Right lung (tissue), 5 donors: ENCODE data around the gene MTOR. TPM values are rescaled to one million over a fixed set of nuclear protein-coding genes. Genes with fewer than 3 reads are reported as not detected.

ENCODE experiments used
- DNase-seq, 2 donors: peaks; one replicate each; pipeline ENCODE4 v3.0.0-alpha.2; 2013
- polyA plus RNA-seq, 5 donors: library from polyadenylated mRNA; unstranded; fragments of 120-200 nt; gene quantifications; one replicate each; pipeline versions ENCODE4 v1.2.1 to v1.2.3, GENCODE V29; 2013; ENCODE audit warnings: inconsistent platforms in 1 of 5, low replicate concordance in 1 of 5; ENCODE audit not compliant: insufficient read length in 5 of 5, insufficient read depth in 1 of 5

MTOR gene
- polyA plus RNA-seq, 5 donors = 33.4 to 41.7 (median 35.4) TPM

- no peak for DNase-seq
These were observed 35.0 kb downstream of the MTOR start for GRCh38 chr1:11227106-11228077.

DNA sequence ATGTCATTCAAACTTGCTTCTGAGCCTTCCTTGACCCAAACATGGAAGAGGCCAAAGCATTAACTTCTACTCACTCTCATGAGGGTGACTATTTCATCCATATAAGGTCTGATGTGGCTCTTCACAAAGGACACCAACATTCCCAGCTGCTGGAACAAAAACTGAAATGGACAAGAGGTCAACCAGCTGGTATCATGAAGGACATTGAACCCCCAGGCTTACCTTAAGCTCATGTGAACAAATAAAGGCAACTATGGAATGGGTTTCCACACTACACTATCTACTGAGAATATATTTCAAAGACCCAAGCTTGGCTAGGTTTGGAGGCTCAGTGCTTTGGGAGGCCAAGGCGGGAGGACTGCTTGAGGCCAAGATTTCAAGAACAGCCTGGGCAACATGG is 46.3 kb downstream of the MTOR start:
- DNase-seq = no peak

DNA sequence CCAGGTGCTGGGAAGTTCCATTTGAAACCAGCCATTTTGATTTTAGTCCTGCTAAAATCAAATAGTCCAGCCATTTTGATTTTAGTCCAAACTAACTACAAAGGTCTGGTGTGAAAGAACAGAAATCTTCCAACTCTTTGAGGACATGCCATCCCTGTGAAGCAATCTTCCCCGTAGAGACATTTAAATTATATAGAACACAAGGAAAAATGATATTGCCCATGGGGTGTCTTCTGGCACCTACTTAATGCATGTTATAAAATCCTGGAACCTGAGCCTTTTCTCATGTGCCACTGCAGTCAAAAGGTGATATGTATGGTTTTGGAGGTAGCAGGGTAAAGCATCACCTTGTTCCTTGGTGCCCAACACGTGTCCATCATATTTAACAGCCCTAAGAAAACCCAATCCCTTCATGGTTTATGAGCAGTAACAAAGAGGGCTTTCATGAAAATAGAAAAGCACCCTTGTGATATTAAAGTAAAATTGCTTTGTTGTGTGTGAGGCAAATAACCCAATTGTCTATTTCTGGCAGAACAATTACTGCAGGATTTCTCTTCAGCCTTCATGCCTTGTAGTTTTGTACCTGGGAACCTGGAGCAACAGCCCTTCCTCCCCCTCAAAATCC is 46.9 kb downstream of the MTOR start:
- no peak for DNase-seq

- DNase-seq = no peak
These were observed 47.5 kb downstream of the MTOR start for GRCh38 chr1:11214698-11215380.

- DNase-seq = no peak
These were observed 50.3 kb downstream of the MTOR start for GRCh38 chr1:11211925-11212587.

DNA sequence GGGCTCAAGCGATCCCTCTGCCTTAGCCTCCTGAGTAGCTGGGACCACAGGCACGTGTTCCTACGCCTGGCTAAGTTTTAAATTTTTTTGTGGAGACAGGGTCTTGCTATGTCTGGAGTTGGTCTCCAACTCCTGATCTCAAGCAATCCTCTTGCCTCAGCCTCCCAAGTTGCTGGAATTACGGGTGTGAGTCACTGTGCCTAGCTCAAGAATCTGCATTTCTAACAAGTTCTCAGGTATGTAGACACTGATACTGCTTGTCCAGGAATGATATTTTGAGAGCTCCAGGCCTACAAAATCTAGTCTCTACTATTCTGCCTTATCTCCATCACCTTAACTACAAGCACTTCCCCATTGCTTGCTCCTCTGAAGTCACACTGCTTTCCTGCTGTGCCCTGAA is 50.9 kb downstream of the MTOR start:
- no peak for DNase-seq

- no peak for DNase-seq
These were observed 54.3 kb downstream of the MTOR start for GRCh38 chr1:11207898-11208611.

DNA sequence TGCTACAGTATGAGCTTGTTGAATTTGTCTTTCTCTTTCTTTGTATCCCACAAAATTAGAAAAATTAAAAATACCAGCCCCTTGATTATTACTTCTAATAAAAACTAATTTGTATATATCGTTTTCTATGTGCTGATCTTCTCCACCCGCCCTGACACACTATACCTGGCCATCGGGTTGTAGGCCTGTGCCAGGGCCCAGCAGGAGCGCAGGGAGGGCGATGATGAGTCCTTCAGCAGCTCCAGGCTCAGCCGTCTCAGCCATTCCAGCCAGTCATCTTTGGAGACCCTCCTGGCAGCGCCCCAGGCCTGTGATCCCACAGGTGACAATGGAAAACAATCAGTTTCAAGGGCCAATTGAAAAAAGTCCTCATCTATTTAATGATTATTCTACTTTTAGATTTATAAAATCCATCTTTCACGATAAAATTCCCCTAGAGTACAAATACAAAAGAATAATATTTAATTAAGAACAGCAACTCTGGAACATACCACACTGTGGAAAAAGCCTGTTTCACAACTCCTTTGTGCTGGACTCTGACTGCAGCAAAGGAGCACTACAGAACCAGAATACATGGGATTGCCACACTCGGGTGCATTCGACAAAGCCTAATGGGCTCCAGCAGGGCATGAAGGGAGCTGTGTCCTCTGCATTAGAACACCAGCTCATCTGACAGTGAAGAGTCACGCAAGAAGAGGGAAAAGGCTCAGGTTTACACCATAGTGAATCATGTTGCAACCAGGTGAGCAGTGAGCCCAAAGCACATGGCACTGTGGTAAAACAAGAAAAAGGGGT is 57.8 kb downstream of the MTOR start:
- DNase-seq = no peak

DNA sequence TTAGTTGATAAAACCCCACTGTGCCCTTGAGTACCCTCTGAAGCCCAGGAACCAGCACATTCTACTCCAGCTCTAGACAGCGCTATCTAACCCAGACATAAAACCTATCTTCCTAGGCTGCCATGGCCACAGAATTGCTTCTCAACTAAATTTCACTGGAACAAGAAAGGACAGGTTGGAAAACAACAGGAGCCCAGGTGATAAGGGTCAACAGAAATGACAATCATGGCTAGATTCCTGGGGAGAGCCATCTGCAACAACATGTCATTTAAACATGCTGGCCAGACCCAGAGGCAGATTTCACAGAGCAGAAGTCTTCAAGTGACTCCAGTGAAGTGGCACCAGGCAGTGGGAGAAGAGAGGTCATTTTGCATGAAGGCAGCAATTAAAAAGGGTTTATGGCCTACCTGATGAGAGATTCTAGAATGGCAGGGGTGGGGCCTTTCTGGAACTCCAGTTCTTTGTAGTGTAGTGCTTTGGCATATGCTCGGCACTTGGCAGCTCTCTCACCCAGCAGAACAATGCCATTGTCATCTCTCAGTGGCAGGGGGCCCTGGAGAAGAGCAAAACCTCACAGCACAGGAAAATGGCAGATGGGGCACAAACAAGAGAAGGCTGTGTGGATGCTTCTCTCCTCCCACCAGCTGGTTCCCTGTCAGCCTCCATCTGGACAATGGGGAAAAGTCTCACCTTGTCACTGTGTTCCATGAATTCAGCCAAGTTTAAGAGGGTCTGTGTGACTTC is 63.3 kb downstream of the MTOR start:
- no peak for DNase-seq

- DNase-seq = no peak
These were observed 64.1 kb downstream of the MTOR start for GRCh38 chr1:11198257-11198656.

DNA sequence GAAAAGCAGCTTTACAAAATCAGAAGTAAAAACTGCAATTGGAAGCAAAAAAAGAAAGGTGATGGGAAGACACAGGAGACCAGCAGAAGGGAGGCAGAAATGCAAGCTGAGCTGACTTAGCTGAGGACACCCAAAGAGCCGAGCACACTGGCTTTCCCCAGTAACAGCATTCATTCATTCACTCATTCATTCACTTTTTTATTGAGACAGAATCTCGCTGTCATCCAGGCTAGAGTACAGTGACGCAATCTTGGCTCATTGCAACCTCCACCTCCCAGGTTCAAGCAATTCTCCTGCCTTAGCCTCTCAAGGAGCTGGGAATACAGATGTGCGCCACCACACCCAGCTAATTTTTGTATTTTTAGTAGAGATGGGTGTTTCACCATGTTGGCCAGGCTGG is 65.0 kb downstream of the MTOR start:
- DNase-seq = no peak

- DNase-seq = no peak
These were observed 65.4 kb downstream of the MTOR start for GRCh38 chr1:11196945-11197344.

DNA sequence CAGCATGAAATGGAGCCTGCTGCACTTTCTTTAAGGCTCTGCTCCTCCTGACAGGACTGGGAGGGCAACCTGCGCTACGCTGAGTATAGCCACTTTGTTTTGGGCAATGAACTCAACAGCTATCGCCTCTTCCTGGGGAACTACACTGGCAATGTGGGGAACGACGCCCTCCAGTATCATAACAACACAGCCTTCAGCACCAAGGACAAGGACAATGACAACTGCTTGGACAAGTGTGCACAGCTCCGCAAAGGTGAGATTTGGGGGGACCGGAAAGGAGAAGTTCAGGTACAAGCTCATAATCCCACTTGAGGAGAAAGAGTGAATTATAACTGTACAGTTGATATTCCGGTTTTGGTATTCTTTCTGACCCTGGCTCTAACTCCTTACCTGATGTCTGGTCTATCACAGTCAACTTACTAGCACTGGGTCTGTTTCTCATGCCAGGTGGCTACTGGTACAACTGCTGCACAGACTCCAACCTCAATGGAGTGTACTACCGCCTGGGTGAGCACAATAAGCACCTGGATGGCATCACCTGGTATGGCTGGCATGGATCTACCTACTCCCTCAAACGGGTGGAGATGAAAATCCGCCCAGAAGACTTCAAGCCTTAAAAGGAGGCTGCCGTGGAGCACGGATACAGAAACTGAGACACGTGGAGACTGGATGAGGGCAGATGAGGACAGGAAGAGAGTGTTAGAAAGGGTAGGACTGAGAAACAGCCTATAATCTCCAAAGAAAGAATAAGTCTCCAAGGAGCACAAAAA is 67.8 kb downstream of the MTOR start:
- no peak for DNase-seq

GRCh38 chr1:11193376-11193775 is 69.0 kb downstream of the MTOR start:
- no peak for DNase-seq

- no peak for DNase-seq
These were observed 73.4 kb downstream of the MTOR start, which contains the start of gene ANGPTL7 for GRCh38 chr1:11188858-11189451. Gene ANGPTL7 (plus strand): TSS chr1:11189355. CDS start chr1:11189580, 225 bp downstream.

DNA sequence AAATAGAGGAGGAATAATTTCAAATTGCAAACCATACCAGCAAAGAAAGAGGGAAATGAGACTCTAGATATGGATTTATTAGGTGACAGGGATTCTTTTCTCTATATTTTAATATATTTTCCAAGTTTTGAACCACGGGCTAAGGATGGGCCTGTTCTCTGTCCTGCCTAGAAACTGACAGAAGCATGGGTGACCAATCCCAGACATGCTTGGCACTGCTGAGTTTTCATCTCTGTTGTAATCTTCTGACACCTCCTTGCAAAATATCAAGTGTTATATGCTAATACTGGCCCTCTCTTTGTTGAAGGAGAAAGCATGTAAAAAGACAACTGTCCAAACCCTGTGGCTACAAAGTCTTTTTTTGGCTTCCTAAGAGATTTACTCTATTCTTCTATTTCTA is 74.0 kb downstream of the MTOR start:
- DNase-seq = peak; percentile 9 to 13

GRCh38 chr1:11187931-11188330 is 74.4 kb downstream of the MTOR start:
- no peak for DNase-seq

DNA sequence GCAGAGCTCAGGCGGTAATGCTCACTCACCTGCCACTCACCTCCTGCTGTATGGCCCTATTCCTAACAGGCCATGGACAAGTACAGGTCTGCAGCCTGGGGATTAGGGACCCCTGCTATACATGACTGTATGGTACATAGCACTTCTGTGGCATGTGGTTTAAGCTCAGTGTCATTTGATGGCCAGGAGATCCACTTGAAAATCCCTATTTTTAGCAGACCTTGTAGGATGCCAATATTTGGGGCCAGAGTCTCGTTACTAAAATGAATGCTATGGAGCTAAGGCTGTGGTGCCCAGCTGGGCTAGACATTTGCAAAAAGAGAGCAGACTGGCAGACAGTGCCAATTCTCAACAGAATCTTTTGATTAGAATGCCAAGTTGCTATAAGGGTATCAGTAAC is 74.9 kb downstream of the MTOR start:
- no peak for DNase-seq
